Measurements from ENCODE around the gene NADSYN1. TPM values are rescaled to one million over a fixed set of nuclear protein-coding genes. Genes with fewer than 3 reads are reported as not detected.
A peak's percentile ranks its signal among the peaks of the same experiment; 100 is the strongest.
"Not testable (repeated sequence)": the region's sequence is repeated elsewhere in the genome, so short reads cannot be mapped to it uniquely, and the experiment has no call there.

NADSYN1 gene
- total RNA-seq, 1 donor from 2014 or later: 66.7 TPM

GRCh38 chr11:71410363-71410966 is 42.5 kb upstream of the NADSYN1 start:
- H3K36me3 ChIP-seq (ENCODE audit: control insufficient read depth, insufficient read depth, low read length): no peaks in the 10 kb centered on the region
- no peak overlapping the region for H3K4me3 ChIP-seq (ENCODE audit: low read depth, low read length)
- DNase-seq (ENCODE audit: low read depth): no peak
- H3K27me3 ChIP-seq (ENCODE audit: control insufficient read depth, insufficient read depth, low read length): no peaks in the 10 kb centered on the region
- TF ChIP-seq CTCF (IDR thresholded peaks at IDR 0.05; ENCODE audit: insufficient read depth, low read length, poor library complexity, severe bottlenecking): no peak

- Histone ChIP-seq H3K36me3 (ENCODE audit: control insufficient read depth, insufficient read depth, low read length) (no peaks in the 10 kb centered on the region), H3K27me3 (ENCODE audit: control insufficient read depth, insufficient read depth, low read length) (peaks cover 3% of the 10 kb centered on the region), H3K4me3 (ENCODE audit: low read depth, low read length) (no peak overlapping the region)
- no peak for DNase-seq (ENCODE audit: low read depth)
- no peak for TF ChIP-seq CTCF (IDR thresholded peaks at IDR 0.05; ENCODE audit: insufficient read depth, low read length, poor library complexity, severe bottlenecking)
These were observed 38.4 kb upstream of the NADSYN1 start for GRCh38 chr11:71414645-71415044.

- H3K36me3 ChIP-seq (ENCODE audit: control insufficient read depth, insufficient read depth, low read length): no peaks in the 10 kb centered on the region
- no peak for DNase-seq (ENCODE audit: low read depth)
- TF ChIP-seq CTCF (IDR thresholded peaks at IDR 0.05; ENCODE audit: insufficient read depth, low read length, poor library complexity, severe bottlenecking): no peak
- H3K4me3 ChIP-seq (ENCODE audit: low read depth, low read length): no peak overlapping the region
- peaks cover 3% of the 10 kb centered on the region for H3K27me3 ChIP-seq (ENCODE audit: control insufficient read depth, insufficient read depth, low read length)
These were observed 34.4 kb upstream of the NADSYN1 start for GRCh38 chr11:71418643-71419042.

GRCh38 chr11:71420455-71421241 is 32.4 kb upstream of the NADSYN1 start:
- Histone ChIP-seq H3K27me3 (ENCODE audit: control insufficient read depth, insufficient read depth, low read length) (peaks cover 3% of the 10 kb centered on the region), H3K4me3 (ENCODE audit: low read depth, low read length) (no peak overlapping the region), H3K36me3 (ENCODE audit: control insufficient read depth, insufficient read depth, low read length) (no peaks in the 10 kb centered on the region)
- peak; percentile 5 for DNase-seq (ENCODE audit: low read depth)
- TF ChIP-seq CTCF (IDR thresholded peaks at IDR 0.05; ENCODE audit: insufficient read depth, low read length, poor library complexity, severe bottlenecking): peak; percentile 68

GRCh38 chr11:71421392-71421950 is 31.5 kb upstream of the NADSYN1 start:
- H3K4me3 ChIP-seq (ENCODE audit: low read depth, low read length): no peak overlapping the region
- H3K27me3 ChIP-seq (ENCODE audit: control insufficient read depth, insufficient read depth, low read length): peaks cover 3% of the 10 kb centered on the region
- no peak for TF ChIP-seq CTCF (IDR thresholded peaks at IDR 0.05; ENCODE audit: insufficient read depth, low read length, poor library complexity, severe bottlenecking)
- no peaks in the 10 kb centered on the region for H3K36me3 ChIP-seq (ENCODE audit: control insufficient read depth, insufficient read depth, low read length)
- DNase-seq (ENCODE audit: low read depth): no peak

- DNase-seq (ENCODE audit: low read depth); H3K36me3 ChIP-seq (ENCODE audit: control insufficient read depth, insufficient read depth, low read length); H3K4me3 ChIP-seq (ENCODE audit: low read depth, low read length); H3K27me3 ChIP-seq (ENCODE audit: control insufficient read depth, insufficient read depth, low read length): not testable (repeated sequence)
These were observed 30.7 kb upstream of the NADSYN1 start for GRCh38 chr11:71422318-71422717.
